Ecto neural progenitor cell (in vitro differentiated cells): ENCODE data around the gene PSMB7.

Experiments used
- DNase-seq: peaks from one replicate; pipeline ENCODE4 v3.0.0-alpha.2; 2018; ENCODE audit warnings: low spot score

The PSMB7 gene

DNA sequence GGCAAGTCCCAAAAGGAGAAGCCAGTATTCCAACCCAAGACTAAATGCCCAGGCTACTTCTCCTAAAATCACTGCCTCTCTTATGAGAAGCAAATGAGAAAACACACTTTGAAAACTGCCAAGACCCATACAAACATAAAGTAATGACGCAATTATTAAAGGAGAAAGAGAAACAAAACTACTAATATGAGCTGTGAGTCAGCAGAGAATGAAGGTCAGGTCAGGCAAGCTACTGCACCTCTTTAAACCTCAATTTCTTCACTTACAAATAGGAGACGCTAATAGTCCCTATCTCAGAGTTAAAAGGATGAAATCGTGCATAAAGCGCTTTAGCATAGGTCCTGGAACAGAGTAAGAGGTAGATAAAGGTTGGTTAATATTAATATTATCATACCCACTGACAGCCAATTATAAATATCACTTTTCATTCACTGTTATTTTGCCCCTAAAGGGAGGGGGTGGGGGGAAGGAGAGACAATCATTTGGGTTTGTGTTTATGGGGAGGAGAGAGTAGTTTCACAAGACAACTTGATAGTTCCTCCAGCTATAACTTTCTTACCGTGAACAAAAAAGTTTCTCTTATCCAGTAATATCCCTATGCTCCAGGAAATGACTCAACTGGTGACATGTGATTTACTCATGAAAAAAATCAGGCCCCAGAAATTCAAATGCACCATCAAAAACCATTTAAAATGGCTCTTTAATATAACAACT, 3.6 kb downstream of the PSMB7 start:
- no peak for DNase-seq

DNA sequence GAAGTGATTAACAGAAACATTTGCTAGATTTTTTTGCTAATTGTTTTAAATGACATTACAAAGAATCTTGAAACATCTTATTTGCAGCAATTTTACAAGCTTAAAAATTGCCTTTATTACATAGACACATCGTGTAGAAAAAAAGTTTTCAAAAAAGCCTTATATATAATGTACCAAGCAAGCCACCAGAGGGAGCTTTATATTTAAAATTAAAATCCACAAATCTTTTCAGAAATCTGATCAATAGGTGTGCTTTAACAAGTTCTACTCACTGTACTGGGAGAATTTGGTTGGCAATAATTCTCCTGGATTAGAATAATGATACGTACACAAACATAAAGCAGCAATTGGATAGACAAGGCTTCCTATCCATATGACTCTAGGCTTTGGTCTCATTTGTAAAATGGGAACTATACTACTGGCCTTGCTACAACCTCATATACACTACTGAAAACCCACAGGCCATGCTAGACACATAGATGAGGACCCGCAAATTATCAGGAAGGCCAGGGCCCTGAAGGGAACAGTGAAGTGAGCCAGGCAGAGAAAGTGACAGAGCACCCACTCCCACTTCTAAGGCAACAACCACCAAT, 4.8 kb downstream of the PSMB7 start:
- DNase-seq, result no peak

- DNase-seq, result no peak
Measured at GRCh38 chr9:124409410-124409809, 5.8 kb downstream of the PSMB7 start.

- DNase-seq, result no peak
Measured at GRCh38 chr9:124403246-124403645, 12.0 kb downstream of the PSMB7 start.

GRCh38 chr9:124399968-124400940, 15.0 kb downstream of the PSMB7 start:
- no peak for DNase-seq

DNA sequence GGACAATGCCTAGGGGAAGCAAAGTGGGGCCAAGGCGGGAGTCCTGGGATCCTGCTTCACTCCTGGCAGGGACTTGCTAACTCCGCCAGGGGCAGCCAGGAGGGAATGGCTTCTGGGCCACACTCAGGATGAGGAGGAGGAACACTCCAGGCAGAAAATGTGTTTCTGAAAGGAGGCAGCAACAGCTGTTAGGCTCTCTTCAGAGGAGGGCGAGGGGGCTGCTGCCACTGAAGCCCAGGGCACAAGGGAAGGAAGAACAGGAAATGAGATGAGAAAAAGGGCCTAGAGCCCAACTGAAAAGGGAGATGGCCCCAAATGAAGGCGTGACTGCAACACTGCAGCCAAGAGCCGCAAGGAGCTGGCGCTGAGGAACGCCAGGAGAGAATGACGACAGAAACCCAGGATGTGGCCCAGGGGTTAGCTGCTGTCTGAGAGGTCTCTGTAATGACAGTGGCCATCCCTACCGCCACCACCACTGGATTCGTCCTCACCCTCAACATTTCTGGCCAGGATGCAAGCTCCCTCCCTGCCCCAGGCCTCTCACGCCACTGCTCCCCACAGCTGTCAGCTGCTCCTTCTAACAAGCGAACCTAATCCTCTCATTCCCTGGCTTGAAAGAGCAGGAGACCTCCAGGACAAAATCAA, 15.8 kb downstream of the PSMB7 start:
- DNase-seq, result peak; percentile 78

- no peak for DNase-seq
Measured at GRCh38 chr9:124398191-124398935, 16.9 kb downstream of the PSMB7 start.

- DNase-seq, result no peak
Measured at GRCh38 chr9:124395826-124396225, 19.4 kb downstream of the PSMB7 start.

DNA sequence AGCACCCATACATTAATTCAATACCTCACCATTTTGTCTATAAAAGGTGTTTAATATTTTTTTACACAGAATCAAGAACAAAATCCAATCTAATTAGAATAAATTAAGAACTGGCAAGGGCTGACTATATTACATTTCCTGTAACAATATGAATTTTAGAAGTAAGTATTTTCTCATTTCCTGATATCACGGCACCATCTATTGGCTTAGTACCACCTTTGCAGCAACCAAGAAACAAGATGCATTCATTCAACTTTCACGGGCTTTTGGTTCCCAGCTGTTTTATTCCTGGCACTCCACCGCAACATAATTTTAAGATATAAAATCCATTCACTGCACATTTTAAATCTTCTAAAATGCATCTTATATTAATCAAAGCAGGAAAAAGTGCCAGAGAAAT, 20.6 kb downstream of the PSMB7 start:
- no peak for DNase-seq

DNA sequence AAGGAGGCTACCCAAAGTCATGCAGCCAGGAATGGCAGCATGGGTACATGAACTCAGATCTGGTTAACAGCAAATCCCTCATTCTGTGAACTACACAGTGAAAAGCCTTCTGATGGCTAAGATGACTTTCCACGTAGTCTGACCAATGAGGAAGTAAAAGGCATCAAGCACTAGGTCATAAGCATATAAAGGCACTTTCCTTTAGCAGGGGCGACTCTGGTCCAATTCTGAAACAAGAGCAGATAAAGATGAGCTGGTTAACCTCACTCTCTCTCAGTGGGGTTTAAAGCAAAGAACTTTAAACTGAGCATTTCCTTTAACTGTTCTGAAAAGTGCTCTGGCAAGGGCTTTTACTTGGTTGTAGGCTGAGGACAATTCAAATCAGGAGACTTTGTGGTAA, 21.1 kb downstream of the PSMB7 start:
- no peak for DNase-seq

GRCh38 chr9:124392871-124393460, 22.3 kb downstream of the PSMB7 start:
- DNase-seq, result no peak

- DNase-seq, result no peak
Measured at GRCh38 chr9:124392254-124392870, 22.9 kb downstream of the PSMB7 start.

DNA sequence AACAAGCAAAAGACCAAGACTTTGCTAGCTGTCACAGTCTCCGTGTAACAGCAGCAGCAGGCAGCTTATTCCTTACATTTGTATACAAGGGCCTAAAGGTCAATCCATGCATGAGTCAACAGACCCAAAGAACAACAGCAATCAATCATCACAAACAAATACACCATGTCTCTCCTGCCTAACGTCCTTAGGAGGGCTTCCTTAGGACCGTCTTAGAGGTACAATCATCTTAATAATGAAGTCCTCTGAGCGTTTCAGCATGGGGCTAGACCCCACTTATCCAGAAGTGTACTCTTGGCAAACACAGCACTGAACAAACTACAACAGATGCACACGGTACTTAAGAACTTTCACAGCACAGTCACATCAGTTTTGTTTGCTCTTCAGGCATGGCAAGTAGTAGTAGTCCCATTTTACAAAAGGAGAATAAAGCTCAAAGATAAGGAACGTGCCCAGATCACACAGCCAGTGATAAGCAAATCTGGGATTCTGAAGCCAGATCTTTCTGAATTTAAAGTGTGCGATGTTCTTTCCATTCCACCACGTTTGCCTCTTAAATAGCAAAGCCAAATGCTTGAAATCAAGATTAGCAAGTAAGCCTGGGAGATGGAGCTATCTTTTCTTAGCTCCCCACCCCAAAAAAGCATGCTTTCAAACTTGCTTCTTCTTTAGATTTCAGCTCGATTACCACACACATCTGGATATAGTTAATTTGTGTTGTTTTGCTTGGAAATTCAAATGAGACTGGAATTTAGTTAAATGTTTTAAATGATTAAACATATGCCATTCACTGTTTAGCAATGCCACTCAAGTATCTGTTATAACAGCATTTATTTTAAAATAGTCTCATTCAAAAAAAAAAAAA, 24.2 kb downstream of the PSMB7 start:
- no peak for DNase-seq

- no peak for DNase-seq
Measured at GRCh38 chr9:124389146-124389939, 25.9 kb downstream of the PSMB7 start.

GRCh38 chr9:124388275-124389048, 26.8 kb downstream of the PSMB7 start:
- DNase-seq, result no peak

DNA sequence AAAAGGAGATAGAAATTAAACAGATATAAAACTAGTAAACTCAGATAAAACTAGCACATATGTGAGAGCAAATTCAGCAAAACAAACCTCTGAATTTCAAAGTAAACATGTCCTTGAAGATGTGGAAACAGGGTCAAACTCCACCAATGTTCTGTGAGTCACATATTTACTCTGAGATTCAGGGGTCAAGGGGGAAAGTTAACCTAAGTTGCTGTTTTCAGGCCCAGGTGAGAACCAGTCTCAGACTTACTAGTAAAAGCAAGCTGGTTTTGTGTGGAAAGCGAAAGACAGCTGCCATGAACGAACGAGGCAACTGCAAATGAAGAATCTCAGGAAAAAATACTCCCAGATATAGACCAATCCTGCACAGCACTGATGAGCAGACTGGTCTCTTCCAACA, 29.0 kb downstream of the PSMB7 start:
- DNase-seq, result no peak

DNA sequence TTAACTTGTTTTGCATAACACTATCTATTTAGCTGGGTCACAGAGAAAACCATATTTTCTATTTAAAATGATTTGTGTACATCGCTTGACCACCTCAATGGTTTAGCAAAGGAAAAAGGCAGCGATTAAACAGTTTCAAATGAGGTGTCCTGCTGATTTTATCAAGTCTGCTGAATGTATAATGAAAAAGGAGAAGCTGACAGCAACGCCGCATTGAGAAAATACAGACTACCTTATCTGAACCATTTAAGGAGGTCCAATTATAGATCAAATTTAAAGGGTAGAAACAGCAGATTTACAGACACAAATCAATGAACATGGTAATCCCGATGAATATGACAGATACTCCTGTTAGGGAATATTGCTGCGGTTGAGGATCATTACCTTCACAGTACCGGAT, 29.6 kb downstream of the PSMB7 start:
- no peak for DNase-seq

GRCh38 chr9:124384846-124385245, 30.4 kb downstream of the PSMB7 start:
- DNase-seq, result no peak
